Esophagus muscularis mucosa (tissue), 2 donors: Measurements from ENCODE around the gene MTM1.

Source experiments
- EP300 ChIP-seq: sonication (generic); formaldehyde crosslinking; IDR thresholded peaks from one replicate; pipeline ENCODE4 v1.6.1; 2017; ENCODE audit warnings: antibody characterized with exemption
- POLR2A ChIP-seq: fragments of 450-650 bp; IDR thresholded peaks from one replicate; pipeline ENCODE4 v1.6.1; 2017; ENCODE audit warnings: antibody characterized with exemption, moderate library complexity, mild to moderate bottlenecking, low read depth

DNA sequence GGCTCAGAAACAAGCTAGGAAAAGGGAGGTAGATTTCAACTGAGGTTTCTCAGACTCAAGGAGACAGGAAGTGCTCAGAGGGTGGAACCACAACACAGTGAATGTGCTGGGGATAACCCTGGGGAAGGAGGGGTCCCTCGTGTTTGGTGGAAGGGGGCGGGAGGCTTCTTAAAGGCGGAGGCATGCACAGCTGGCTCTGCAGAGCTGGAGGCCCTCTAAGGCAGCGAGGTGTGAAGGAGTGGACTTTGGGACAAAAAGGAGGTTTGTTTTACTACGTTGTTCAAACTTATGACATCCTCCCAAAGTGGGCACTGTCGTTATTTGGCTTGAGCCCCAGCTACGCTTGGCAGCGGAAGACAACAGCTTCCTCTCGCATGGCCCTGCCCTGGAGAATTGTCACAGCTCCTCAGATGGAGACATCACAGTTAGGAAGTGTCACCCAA, 21.7 kb upstream of the MTM1 start:
- no peak for TF ChIP-seq POLR2A
- TF ChIP-seq EP300 = no peak
